ENCODE data around the gene PTPN20.
A peak's percentile ranks its signal among the peaks of the same experiment; 100 is the strongest.
"Not testable (repeated sequence)": the region's sequence is repeated elsewhere in the genome, so short reads cannot be mapped to it uniquely, and the experiment has no call there.

The PTPN20 gene

GRCh38 chr10:46960742-46961141 lies 49.5 kb downstream of the PTPN20 start:
- DNase-seq: not testable (repeated sequence)

- not testable (repeated sequence) for DNase-seq
Observed at GRCh38 chr10:46963356-46963755, 52.1 kb downstream of the PTPN20 start.

GRCh38 chr10:46967013-46967412 lies 55.8 kb downstream of the PTPN20 start:
- not testable (repeated sequence) for DNase-seq

- DNase-seq: not testable (repeated sequence)
Observed at GRCh38 chr10:46980223-46980622, 69.0 kb downstream of the PTPN20 start.

- DNase-seq: not testable (repeated sequence)
Observed at GRCh38 chr10:46987233-46987924, 76.2 kb downstream of the PTPN20 start.

DNA sequence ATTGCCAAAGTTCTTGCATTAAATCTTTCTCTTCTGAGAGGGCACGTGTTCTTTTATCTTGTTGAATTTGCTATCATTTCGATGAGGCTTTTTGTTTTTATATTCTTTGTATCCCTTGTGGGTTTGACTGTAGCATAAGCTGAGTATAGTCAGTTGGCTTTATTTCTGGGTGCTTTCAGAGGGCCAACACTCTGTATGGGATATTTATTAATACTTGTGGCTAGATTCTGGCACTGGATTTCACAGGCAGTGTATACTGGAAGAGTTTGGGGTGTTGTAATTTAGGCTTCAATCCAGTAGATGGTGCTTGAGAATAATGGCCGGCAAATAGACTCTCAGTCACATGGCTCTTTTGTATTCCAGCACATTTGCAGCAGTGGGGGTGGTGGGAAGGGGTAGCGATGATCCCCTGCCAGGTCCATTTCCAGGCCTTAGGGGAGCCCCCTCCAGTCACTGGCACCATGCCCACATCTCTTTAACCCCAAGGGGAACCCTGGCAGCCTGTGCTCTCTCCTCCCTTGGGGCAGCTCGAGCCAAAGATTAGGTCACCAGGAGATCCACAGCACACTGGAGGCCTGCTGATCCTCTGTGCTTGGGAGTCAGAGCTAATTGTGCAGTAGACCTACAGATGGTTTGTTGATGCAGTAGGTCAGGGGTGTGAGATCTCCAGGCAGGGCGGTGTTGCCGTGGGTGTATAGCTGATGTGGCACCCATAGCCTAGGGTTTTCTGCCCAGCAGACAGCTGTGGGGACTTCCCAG lies 81.8 kb downstream of the PTPN20 start:
- no peak for DNase-seq

DNA sequence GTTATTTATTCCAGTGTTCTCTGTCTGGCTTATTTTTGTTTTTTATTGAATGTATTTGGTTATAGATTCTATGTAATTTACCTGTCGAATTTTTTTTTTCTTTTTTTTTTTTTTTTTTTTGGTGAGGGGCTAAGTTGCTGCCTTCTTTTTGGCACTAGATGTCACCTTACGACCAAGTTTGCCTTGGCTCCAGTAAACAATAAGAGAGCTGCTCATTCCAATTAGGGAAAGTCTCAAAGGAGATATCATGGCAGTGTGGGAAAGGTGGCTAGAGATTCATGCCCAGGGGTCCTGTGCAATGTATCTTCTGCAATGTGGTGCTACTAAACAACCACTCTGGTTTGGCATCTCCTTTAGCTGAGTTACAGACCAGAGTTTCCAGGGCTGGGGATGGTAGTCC lies 84.0 kb downstream of the PTPN20 start:
- no peak for DNase-seq

DNA sequence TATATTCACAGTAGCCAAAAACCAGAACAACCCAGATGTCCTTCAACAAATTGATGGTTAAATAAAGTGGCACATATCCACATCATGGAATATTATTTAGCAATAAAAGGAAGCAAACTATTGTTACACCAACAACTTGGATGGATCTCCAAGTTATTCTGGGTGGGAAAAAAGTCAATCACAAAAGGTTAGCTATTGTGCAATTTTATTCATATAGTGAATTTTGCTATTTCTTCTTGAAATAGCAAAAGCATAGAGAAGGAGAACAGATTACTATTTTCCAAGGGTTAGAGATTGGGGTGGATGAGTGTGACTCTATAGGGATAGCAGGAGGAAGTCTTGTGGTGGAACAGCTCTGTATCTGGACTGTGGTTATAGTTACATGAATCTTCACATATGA lies 87.0 kb downstream of the PTPN20 start:
- DNase-seq: no peak

DNA sequence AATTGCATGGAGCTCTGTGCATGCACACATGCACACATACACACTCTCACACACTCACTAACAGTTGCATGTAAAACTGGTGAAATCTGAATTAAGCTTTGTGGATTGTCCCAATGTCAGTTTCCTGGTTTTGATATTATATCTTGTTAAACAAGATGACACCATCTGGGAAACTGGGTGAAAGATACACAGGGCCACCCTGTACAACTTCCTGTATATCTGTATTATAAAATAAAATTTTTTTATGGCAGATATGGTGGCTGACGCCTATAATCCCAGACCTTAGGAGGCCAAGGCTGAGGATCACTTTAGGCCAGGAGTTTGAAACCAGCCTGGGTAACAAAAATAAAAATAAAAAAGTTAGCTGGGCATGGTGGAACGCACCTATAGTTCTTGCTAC lies 87.4 kb downstream of the PTPN20 start:
- DNase-seq: no peak

- DNase-seq: no peak
Observed at GRCh38 chr10:46999217-46999616, 88.0 kb downstream of the PTPN20 start.

DNA sequence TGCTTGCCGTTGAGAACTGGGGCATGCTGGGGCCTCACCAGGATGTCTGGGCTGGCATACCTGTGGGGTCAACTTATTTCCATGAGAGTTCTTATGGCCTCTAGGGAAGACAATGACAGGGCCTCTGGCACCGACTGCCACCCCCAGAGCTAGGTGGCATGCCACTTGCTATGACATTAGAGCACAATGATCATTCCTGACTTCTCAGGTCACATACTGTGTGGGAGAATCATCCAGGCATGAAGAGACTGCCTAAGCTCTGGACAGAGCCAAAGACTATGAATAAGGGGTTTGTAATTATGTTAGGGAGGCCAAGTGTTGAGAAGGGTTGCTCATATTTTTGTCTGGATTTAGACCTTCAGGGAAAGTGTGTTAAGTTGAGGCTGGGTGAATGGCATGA lies 97.5 kb downstream of the PTPN20 start:
- DNase-seq: no peak

DNA sequence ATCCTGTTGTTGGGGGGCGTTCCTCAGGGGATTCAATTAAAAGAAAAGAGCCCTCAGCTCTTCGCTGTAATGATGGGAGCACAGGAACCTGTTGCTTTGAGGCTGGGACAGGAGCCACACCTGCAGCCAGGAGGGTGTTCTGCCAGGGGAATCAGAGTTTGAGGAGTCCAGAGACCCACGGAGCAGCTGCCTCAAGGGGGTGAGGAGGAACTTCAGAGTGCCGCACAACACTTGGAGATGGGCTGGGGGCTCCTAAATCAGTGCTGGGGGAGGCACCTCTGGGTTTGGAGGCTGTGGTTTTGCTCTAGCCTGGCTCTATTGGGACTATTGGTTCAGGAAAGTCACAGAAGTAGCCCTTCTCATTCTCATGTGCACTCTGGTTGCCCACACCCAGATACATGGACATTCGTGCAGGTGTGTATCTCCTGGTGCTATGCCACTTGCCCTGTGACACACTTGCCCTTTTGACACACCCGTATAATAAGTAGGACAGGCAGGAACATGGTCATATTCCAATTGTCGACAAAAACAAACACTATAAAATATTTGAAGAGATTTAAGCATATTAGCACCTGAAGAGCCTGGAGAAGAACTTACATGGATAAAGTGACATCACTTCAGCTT lies 98.1 kb downstream of the PTPN20 start:
- DNase-seq: no peak

DNA sequence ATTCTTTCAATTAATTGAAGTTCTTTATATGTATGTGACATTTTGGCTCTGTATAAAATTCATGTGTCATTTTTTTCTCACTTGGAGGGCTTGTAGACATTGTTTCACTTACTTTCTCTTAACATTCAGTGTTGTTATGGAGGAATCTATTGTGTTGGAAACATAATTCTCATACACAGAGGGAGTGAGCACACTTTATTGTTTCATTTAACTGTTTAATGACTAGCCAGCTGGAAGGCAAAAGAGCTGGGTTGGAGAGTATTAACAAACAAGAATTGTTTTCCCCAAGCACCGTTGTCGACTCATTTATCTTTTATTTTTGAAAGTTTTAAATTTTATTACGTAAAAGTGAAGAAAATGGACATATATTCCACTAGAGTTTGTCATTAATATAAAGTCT lies 98.8 kb downstream of the PTPN20 start:
- no peak for DNase-seq

- no peak for DNase-seq
Observed at GRCh38 chr10:47012214-47012613, 101.0 kb downstream of the PTPN20 start.

- DNase-seq: no peak
Observed at GRCh38 chr10:47013507-47014154, 102.4 kb downstream of the PTPN20 start.

DNA sequence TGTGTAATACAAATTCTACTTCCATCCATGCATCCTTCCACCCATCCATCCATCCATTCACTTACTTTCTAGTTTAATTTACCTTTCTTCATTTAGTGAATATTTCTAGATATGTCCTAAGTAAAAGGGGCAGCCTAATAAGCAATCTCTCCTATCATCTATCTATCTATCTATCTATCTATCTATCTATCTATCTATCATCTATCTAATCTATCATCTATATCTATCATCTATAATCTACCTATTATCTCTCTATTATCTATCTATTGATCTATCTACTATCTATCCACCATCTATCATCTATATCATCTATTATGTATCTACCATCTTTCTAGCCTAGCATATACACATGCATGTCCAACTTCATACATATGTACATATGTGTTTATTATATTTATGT lies 104.2 kb downstream of the PTPN20 start:
- DNase-seq: no peak

GRCh38 chr10:47016564-47016963 lies 105.3 kb downstream of the PTPN20 start:
- no peak for DNase-seq

- no peak for DNase-seq
Observed at GRCh38 chr10:47018026-47018735, 107.0 kb downstream of the PTPN20 start.

DNA sequence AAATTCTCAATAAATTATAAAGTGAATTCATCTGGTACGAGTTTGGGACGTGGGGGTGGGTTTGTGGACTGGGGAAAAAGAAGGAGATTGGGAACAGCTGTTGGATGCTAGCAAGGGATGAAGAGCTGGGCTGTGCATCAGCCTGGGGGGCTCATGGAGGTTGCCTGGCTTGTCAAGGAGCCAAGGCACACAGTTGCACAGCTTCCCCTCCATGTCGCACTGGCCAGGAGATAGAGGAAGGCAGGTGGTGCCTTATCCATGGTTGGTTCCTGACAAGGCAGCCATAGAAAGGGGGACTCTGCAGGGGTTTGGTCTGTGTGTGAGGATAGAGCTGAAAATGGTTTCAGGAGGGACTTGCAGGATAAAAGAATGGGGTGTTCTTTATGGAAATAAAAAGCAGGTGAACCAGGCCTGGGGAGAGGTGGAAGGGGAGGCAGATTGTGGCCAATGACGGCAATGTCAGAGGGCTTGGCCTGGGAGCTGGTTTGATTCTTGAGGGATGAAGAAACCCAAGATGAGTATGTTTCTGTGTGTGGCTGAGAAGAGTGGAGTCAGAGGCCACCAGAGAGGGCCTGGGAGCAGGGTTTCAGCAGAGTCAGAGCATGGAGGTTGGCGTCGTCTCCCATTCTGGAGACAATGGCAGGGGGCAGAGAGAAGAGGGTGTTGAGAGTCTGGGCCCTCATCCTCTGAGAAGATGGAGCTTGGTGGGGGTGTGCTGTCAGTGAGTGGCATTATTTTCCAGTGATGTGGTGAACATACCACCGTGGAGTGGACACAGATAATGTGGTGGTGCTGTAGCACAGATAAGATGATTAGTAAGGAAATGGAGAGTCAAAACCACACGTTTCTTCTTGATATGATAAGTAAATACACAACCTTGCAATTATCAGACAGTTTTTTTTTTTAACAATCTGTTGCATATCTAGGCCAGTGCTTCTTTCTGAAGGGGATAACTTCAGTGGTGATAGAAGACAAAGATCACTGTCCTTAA lies 108.2 kb downstream of the PTPN20 start:
- DNase-seq: peak; percentile 10

- DNase-seq: no peak
Observed at GRCh38 chr10:47020471-47020870, 109.2 kb downstream of the PTPN20 start.

DNA sequence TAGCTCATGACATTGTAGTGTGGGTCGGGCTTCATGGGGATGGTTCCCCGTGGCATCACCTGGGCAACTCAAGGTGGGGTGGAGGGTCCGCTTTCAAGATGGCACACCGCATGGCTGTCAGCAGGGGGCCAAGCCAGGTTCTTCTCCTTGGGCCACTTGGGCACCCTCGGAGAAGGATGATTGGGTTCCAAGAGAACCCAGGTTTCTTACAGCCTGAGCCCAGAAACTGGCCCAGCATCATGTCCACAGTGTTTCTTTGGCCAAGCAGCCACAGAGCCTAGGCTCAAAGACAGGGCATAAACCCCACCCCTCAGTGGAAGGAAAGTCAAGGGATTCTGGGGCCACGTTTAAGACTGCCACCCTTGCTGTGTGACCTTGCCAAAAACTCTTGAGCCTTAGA lies 110.6 kb downstream of the PTPN20 start:
- peak; percentile 17 for DNase-seq

Data from stimulated activated CD8-positive, alpha-beta memory T cell treated with anti-CD3 and anti-CD28 coated beads, Interleukin-4, amount 100 ng/mL, for 48 hours (primary cell).